Right atrium auricular region (tissue), 2 donors: ENCODE measurements around the gene FANCE. TPM values are rescaled to one million over a fixed set of nuclear protein-coding genes. Genes with fewer than 3 reads are reported as not detected.

Experiments used
- DNase-seq: peaks from one replicate; pipeline ENCODE4 v3.0.0-alpha.2; 2019; ENCODE audit warnings: low spot score
- H3K27ac ChIP-seq, 2 donors: fragments of 200-600 bp; sonication (generic); 1 replicate in 1 of 2; 2 replicates in 1 of 2; pipeline ENCODE4 v1.5.1; 2016 to 2019
- H3K27me3 ChIP-seq, 2 donors: fragments of 200-600 bp; sonication (generic); one replicate each; pipeline versions ENCODE4 v1.5.1 to v1.6.0; 2017 to 2019
- H3K36me3 ChIP-seq: fragments of 200-600 bp; sonication (generic); one replicate; pipeline ENCODE4 v1.5.1; 2016
- H3K4me1 ChIP-seq, 2 donors: fragments of 200-600 bp; sonication (generic); one replicate each; pipeline versions ENCODE4 v1.5.1 to v1.6.0; 2017 to 2019
- H3K4me3 ChIP-seq, 2 donors: fragments of 200-600 bp; sonication (generic); 1 replicate in 1 of 2; 2 replicates in 1 of 2; pipeline ENCODE4 v1.5.1; 2017 to 2019; ENCODE audit warnings: mild to moderate bottlenecking in 1 of 2, moderate library complexity in 1 of 2
- H3K9me3 ChIP-seq, 2 donors: fragments of 200-600 bp; sonication (generic); one replicate each; pipeline ENCODE4 v1.5.1; 2019
- total RNA-seq, 2 donors: library from RNA; depleted of rRNA; stranded (reverse); fragments of >200 nt; gene quantifications; one replicate each; pipeline ENCODE4 v1.1.0, GENCODE V29; 2016
- TF ChIP-seq, protein P1 (sequence below), 2 donors: fragments of 200-600 bp; sonication (generic); IDR thresholded peaks; one replicate each; pipeline ENCODE4 v1.5.1; 2019; ENCODE audit warnings: antibody characterized with exemption in 2 of 2

The FANCE gene
- total RNA-seq, 2 donors from 2014 or later = 3.4 to 3.5 TPM

DNA sequence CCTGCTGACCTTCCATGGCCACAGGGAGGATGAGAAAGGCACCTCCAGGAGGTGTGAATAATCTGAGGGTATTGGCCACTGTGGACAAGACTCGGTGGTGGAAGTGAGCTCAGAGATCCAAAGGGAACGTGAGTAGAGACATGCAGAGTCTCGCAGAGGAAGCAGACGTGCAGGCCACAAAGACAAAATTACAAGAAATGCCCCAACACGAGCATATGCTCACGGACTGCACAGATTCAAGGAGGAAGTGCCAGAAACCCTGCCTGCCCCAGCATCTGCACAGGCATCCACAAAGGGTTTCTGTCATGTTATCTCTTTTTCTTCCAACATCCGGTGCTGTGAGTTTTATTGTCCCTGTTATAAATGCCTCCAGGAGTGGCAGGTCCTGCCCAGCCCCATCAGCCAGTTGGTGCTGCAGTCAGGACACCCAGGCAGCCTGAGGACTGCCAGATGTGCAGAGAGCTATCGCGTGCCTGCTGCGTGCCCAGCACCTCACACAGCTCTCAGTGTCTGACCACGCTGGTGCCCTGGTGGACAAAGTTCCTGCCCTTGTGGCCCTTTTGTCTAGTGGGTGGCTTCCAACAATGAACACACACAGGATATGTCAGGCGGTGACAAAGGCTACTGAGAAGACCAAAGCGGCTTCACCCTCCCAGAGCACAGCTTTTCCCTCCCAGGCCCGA, 34.0 kb upstream of the FANCE start:
- no peak for DNase-seq
- Histone ChIP-seq H3K27ac (no peak overlapping the region), H3K4me1 (peaks cover 0 to 13% of the 10 kb centered on the region in 2 donors), H3K4me3 (no peak overlapping the region), H3K36me3 (peaks cover 11% of the 10 kb centered on the region), H3K9me3 (no peaks in the 10 kb centered on the region), H3K27me3 (no peaks in the 10 kb centered on the region)
- TF ChIP-seq, protein P1, sequence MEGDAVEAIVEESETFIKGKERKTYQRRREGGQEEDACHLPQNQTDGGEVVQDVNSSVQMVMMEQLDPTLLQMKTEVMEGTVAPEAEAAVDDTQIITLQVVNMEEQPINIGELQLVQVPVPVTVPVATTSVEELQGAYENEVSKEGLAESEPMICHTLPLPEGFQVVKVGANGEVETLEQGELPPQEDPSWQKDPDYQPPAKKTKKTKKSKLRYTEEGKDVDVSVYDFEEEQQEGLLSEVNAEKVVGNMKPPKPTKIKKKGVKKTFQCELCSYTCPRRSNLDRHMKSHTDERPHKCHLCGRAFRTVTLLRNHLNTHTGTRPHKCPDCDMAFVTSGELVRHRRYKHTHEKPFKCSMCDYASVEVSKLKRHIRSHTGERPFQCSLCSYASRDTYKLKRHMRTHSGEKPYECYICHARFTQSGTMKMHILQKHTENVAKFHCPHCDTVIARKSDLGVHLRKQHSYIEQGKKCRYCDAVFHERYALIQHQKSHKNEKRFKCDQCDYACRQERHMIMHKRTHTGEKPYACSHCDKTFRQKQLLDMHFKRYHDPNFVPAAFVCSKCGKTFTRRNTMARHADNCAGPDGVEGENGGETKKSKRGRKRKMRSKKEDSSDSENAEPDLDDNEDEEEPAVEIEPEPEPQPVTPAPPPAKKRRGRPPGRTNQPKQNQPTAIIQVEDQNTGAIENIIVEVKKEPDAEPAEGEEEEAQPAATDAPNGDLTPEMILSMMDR (IDR thresholded peaks at IDR 0.05) = no peak

GRCh38 chr6:35419417-35419816, 32.7 kb upstream of the FANCE start:
- TF ChIP-seq, protein P1 (IDR thresholded peaks at IDR 0.05) = no peak
- Histone ChIP-seq H3K36me3 (peaks cover 18% of the 10 kb centered on the region), H3K9me3 (no peaks in the 10 kb centered on the region), H3K27ac (no peak overlapping the region), H3K4me1 (peaks cover 0 to 13% of the 10 kb centered on the region in 2 donors), H3K27me3 (no peaks in the 10 kb centered on the region), H3K4me3 (no peak overlapping the region)
- no peak for DNase-seq

DNA sequence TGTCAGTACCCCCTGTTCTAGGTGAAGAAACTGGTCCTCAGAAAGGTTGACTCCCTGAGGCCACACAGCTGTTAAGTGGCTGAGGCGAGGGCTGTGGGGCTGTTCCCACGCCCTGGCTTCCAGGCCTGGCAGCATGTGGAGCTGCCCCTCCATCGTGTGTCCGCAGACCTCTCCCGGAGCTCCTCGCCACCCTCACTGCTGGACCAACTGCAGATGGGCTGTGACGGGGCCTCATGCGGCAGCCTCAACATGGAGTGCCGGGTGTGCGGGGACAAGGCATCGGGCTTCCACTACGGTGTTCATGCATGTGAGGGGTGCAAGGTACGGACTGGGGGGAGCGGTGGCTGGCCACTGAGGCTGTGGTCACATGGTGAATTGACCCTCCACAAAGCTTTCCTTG, 32.2 kb upstream of the FANCE start:
- Histone ChIP-seq H3K9me3 (no peaks in the 10 kb centered on the region), H3K36me3 (peaks cover 23% of the 10 kb centered on the region), H3K27me3 (no peaks in the 10 kb centered on the region), H3K4me3 (no peak overlapping the region), H3K27ac (no peak overlapping the region), H3K4me1 (peaks cover 0 to 8% of the 10 kb centered on the region in 2 donors)
- DNase-seq = no peak
- TF ChIP-seq, protein P1 (IDR thresholded peaks at IDR 0.05) = no peak

DNA sequence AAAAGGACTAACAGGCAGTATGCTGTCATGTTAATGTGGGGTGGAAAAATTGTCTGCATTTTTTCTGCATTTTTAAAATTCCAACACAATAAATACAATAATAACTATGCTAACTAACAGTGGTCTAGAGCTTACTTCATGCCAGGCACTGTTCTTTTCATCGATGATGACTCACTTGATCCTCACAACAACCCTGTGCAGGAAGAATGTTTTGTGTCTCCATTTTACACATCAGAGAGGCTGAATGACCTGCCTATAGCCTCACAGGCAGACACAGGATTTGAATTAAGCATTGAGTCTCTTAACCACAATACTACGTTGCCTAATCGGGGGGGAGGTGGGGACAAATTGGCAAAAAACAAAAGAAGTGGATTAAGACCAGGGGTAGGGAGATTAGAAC, 26.9 kb upstream of the FANCE start:
- H3K4me3 ChIP-seq = no peak overlapping the region
- H3K27ac ChIP-seq = no peak overlapping the region
- H3K36me3 ChIP-seq = peaks cover 40% of the 10 kb centered on the region
- H3K27me3 ChIP-seq = no peaks in the 10 kb centered on the region
- TF ChIP-seq, protein P1 (IDR thresholded peaks at IDR 0.05) = no peak
- DNase-seq = no peak
- peaks cover 0 to 10% of the 10 kb centered on the region in 2 donors for H3K9me3 ChIP-seq
- H3K4me1 ChIP-seq = no peaks in the 10 kb centered on the region

GRCh38 chr6:35426074-35426473, 26.1 kb upstream of the FANCE start:
- H3K27ac ChIP-seq = no peak overlapping the region
- H3K36me3 ChIP-seq = peaks cover 40% of the 10 kb centered on the region
- H3K27me3 ChIP-seq = no peaks in the 10 kb centered on the region
- no peak for DNase-seq
- H3K9me3 ChIP-seq = peaks cover 0 to 10% of the 10 kb centered on the region in 2 donors
- TF ChIP-seq, protein P1 (IDR thresholded peaks at IDR 0.05) = no peak
- no peak overlapping the region for H3K4me3 ChIP-seq
- no peaks in the 10 kb centered on the region for H3K4me1 ChIP-seq

DNA sequence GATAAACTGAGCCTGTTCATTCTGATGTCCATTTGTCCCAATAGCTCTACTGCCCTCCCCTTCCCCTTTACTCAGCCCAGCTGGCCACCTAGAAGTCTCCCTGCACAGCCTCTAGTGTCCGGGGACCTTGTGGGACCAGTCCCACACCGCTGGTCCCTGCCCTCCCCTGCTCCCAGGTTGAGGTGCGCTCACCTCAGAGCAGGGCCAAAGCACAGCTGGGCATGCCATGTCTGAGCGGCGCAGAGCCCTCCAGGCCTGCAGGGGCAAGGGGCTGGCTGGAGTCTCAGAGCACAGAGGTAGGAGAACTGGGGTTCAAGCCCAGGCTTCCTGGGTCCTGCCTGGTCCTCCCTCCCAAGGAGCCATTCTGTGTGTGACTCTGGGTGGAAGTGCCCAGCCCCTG, 24.7 kb upstream of the FANCE start:
- H3K36me3 ChIP-seq = peaks cover 32% of the 10 kb centered on the region
- H3K27me3 ChIP-seq = no peaks in the 10 kb centered on the region
- no peaks in the 10 kb centered on the region for H3K4me1 ChIP-seq
- H3K27ac ChIP-seq = no peak overlapping the region
- H3K9me3 ChIP-seq = peaks cover 0 to 10% of the 10 kb centered on the region in 2 donors
- no peak overlapping the region for H3K4me3 ChIP-seq
- TF ChIP-seq, protein P1 (IDR thresholded peaks at IDR 0.05) = no peak
- no peak for DNase-seq
